H1 (cell line): ENCODE results near the gene NPIPA5. TPM values are rescaled to one million over a fixed set of nuclear protein-coding genes. Genes with fewer than 3 reads are reported as not detected.
A peak's percentile ranks its signal among the peaks of the same experiment; 100 is the strongest.

Source experiments
- CTCF ChIA-PET: fragments of 300-600 bp; sonication (Branson Sonifier 250); formaldehyde crosslinking; loops from one replicate; lab custom pipeline; 2021; ENCODE audit not compliant: partially characterized antibody; lab: Charles Lee
- POLR2A ChIA-PET: fragments of 300-600 bp; sonication (Branson Sonifier 250); formaldehyde crosslinking; loops from one replicate; lab custom pipeline; 2021; ENCODE audit warnings: inconsistent platforms; ENCODE audit not compliant: partially characterized antibody; lab: Charles Lee
- DNase-seq, 2 experiments: peaks; one replicate each; pipeline versions ENCODE4 v3.0.0 to v3.0.0-alpha.2; 2010 to 2022; ENCODE audit warnings: low spot score in 2 of 2, low read depth in 1 of 2, mixed read lengths in 1 of 2
- FAIRE-seq: peaks from 2 replicates; lab custom pipeline; 2011; peaks lifted over from hg19 to GRCh38; lab: Jason Lieb, UNC
- H2AFZ ChIP-seq: 2 replicates; pipeline ENCODE4 v1.8.1; 2012; ENCODE audit warnings: low read length, inconsistent platforms
- H2AK5ac ChIP-seq: 2 replicates; pipeline ENCODE4 v1.6.1; 2013; ENCODE audit warnings: low read depth, low read length
- H2BK120ac ChIP-seq: replicated peaks from 2 replicates; pipeline ENCODE3; 2013; ENCODE audit warnings: low read depth, low read length, inconsistent platforms
- H2BK12ac ChIP-seq: 2 replicates; pipeline ENCODE4 v1.6.1; 2013; ENCODE audit warnings: low read depth, low read length
- H2BK15ac ChIP-seq: 2 replicates; pipeline ENCODE4 v1.6.1; 2013; ENCODE audit warnings: low read length
- H2BK20ac ChIP-seq: 2 replicates; pipeline ENCODE4 v1.6.1; 2013; ENCODE audit warnings: low read length
- H2BK5ac ChIP-seq: 2 replicates; pipeline ENCODE4 v1.6.1; 2013; ENCODE audit warnings: low read depth, low read length
- H3K14ac ChIP-seq: 2 replicates; pipeline ENCODE4 v1.6.1; 2013; ENCODE audit warnings: inconsistent platforms; ENCODE audit not compliant: insufficient read length
- H3K18ac ChIP-seq: 2 replicates; pipeline ENCODE4 v1.6.1; 2013; ENCODE audit warnings: low read length; ENCODE audit errors: extremely low read depth
- H3K23ac ChIP-seq: 2 replicates; pipeline ENCODE4 v1.6.1; 2013; ENCODE audit warnings: inconsistent platforms; ENCODE audit not compliant: insufficient read length
- H3K23me2 ChIP-seq: 2 replicates; pipeline ENCODE4 v1.6.1; 2013; ENCODE audit warnings: low read depth, low read length
- H3K27ac ChIP-seq: 2 replicates; pipeline ENCODE4 v1.6.1; 2011; ENCODE audit warnings: low read depth, low read length, inconsistent platforms
- H3K27me3 ChIP-seq, 4 experiments: replicated peaks in 1 of 4; 1 replicate in 1 of 4; 2 replicates in 3 of 4; pipeline versions ENCODE4 v1.6.1 to v1.8.1; 2011 to 2013; ENCODE audit warnings: low read length in 3 of 4, mild to moderate bottlenecking in 3 of 4, inconsistent platforms in 2 of 4, mixed read lengths in 2 of 4, moderate library complexity in 1 of 4; ENCODE audit not compliant: control insufficient read depth in 3 of 4, insufficient read depth in 3 of 4; ENCODE audit errors: extremely low read depth in 1 of 4
- H3K36me3 ChIP-seq, 4 experiments: 2 replicates each; pipeline versions ENCODE4 v1.6.1 to v1.8.1; 2011 to 2013; ENCODE audit warnings: mild to moderate bottlenecking in 4 of 4, low read length in 3 of 4, moderate library complexity in 2 of 4, control low read depth in 1 of 4, inconsistent platforms in 1 of 4; ENCODE audit not compliant: insufficient read depth in 4 of 4, control insufficient read depth in 2 of 4
- H3K4ac ChIP-seq: replicated peaks from 2 replicates; pipeline ENCODE3; 2013; ENCODE audit warnings: low read length, low read depth, mixed read lengths, inconsistent platforms; ENCODE audit not compliant: insufficient read length
- H3K4me1 ChIP-seq, 4 experiments: replicated peaks in 1 of 4; 1 replicate in 1 of 4; 2 replicates in 3 of 4; pipeline versions ENCODE4 v1.6.1 to v1.8.1; 2011 to 2013; ENCODE audit warnings: low read length in 3 of 4, inconsistent platforms in 2 of 4, mixed read lengths in 1 of 4; ENCODE audit not compliant: insufficient read depth in 4 of 4, control insufficient read depth in 3 of 4
- H3K4me2 ChIP-seq, 2 experiments: 2 replicates each; pipeline versions ENCODE4 v1.6.1 to v1.8.1; 2011 to 2013; ENCODE audit warnings: low read depth in 2 of 2, low read length in 2 of 2, control low read depth in 1 of 2, inconsistent platforms in 1 of 2, mild to moderate bottlenecking in 1 of 2; ENCODE audit not compliant: insufficient read depth in 1 of 2
- H3K4me3 ChIP-seq, 4 experiments: fragments of 200-600, 300-600 bp in 1 of 4; sonication (generic), shearing (Covaris generic), sonication (Bioruptor Twin) in 1 of 4; 2 replicates each; pipeline versions ENCODE4 v1.5.1 to v1.8.1; 2011 to 2016; ENCODE audit warnings: low read length in 4 of 4, low read depth in 3 of 4, control low read depth in 2 of 4, inconsistent platforms in 2 of 4, mild to moderate bottlenecking in 2 of 4, mixed read lengths in 1 of 4, moderate library complexity in 1 of 4; ENCODE audit not compliant: insufficient read depth in 2 of 4; ENCODE audit errors: extremely low read depth in 1 of 4
- H3K56ac ChIP-seq: replicated peaks from 2 replicates; pipeline ENCODE3; 2013; ENCODE audit warnings: low read depth, mild to moderate bottlenecking, mixed read lengths, low read length, inconsistent platforms; ENCODE audit not compliant: insufficient read length
- H3K79me1 ChIP-seq: 2 replicates; pipeline ENCODE4 v1.6.1; 2013; ENCODE audit warnings: low read depth, low read length, control low read depth
- H3K79me2 ChIP-seq, 2 experiments: 2 replicates each; pipeline versions ENCODE4 v1.6.1 to v1.8.1; 2012 to 2013; ENCODE audit warnings: low read length in 2 of 2, mild to moderate bottlenecking in 2 of 2, inconsistent platforms in 1 of 2; ENCODE audit not compliant: insufficient read depth in 2 of 2, control insufficient read depth in 1 of 2
- H3K9ac ChIP-seq, 4 experiments: replicated peaks in 1 of 4; 1 replicate in 1 of 4; 2 replicates in 3 of 4; pipeline versions ENCODE4 v1.6.1 to v1.8.1; 2011 to 2013; ENCODE audit warnings: low read depth in 3 of 4, low read length in 3 of 4, control low read depth in 2 of 4, mild to moderate bottlenecking in 2 of 4, moderate library complexity in 2 of 4, inconsistent platforms in 1 of 4; ENCODE audit errors: extremely low read depth in 1 of 4
- H3K9me3 ChIP-seq, 2 experiments: 2 replicates each; pipeline versions ENCODE4 v1.6.1 to v1.8.1; 2012 to 2013; ENCODE audit warnings: mild to moderate bottlenecking in 2 of 2, moderate library complexity in 2 of 2, control low read depth in 1 of 2, inconsistent platforms in 1 of 2, low read depth in 1 of 2, low read length in 1 of 2, mixed read lengths in 1 of 2; ENCODE audit not compliant: insufficient read depth in 2 of 2
- H4K20me1 ChIP-seq, 2 experiments: replicated peaks in 1 of 2; 2 replicates each; pipeline versions ENCODE3 to v1.8.1; 2011 to 2013; ENCODE audit warnings: inconsistent platforms in 2 of 2, low read length in 2 of 2, mild to moderate bottlenecking in 1 of 2; ENCODE audit not compliant: insufficient read depth in 2 of 2, control insufficient read depth in 1 of 2
- H4K5ac ChIP-seq: 2 replicates; pipeline ENCODE4 v1.6.1; 2013; ENCODE audit warnings: low read length, low read depth, mixed read lengths, inconsistent platforms; ENCODE audit not compliant: insufficient read length
- H4K8ac ChIP-seq: 2 replicates; pipeline ENCODE4 v1.8.0; 2013; ENCODE audit warnings: mild to moderate bottlenecking, moderate library complexity, low read length, inconsistent platforms; ENCODE audit not compliant: insufficient read depth; ENCODE audit errors: extremely low read depth
- H4K91ac ChIP-seq: replicated peaks from 2 replicates; pipeline ENCODE3; 2013; ENCODE audit warnings: low read length, mixed read lengths, inconsistent platforms; ENCODE audit not compliant: insufficient read length
- ASH2L ChIP-seq: fragments of 200-600, 300-600 bp; sonication (generic); IDR thresholded peaks from one replicate; pipeline ENCODE4 v1.7.1; 2017; ENCODE audit warnings: low read length
- BACH1 ChIP-seq: IDR thresholded peaks from 2 replicates; pipeline ENCODE4 v1.6.1; 2012; ENCODE audit warnings: low read length, improper control_type of control experiment
- BCL11A ChIP-seq, 2 experiments: IDR thresholded peaks; one replicate each; pipeline ENCODE4 v1.6.1; 2011; ENCODE audit warnings: low read depth in 2 of 2, low read length in 2 of 2, mild to moderate bottlenecking in 2 of 2
- BRCA1 ChIP-seq: IDR thresholded peaks from 2 replicates; pipeline ENCODE4 v1.6.1; 2012; ENCODE audit warnings: low read depth, low read length, improper control_type of control experiment
- CBX5 ChIP-seq: fragments of 300-800, 300-1000 bp; sonication (generic); IDR thresholded peaks from 2 replicates; pipeline ENCODE4 v1.7.1; 2016; ENCODE audit warnings: antibody characterized with exemption, low read length, low read depth
- CHD1 ChIP-seq: IDR thresholded peaks from 2 replicates; pipeline ENCODE4 v1.6.1; 2012; ENCODE audit warnings: low read depth, low read length, improper control_type of control experiment
- KDM4A ChIP-seq: IDR thresholded peaks from one replicate; pipeline ENCODE4 v1.7.1; 2012; ENCODE audit warnings: low read depth, mild to moderate bottlenecking, moderate library complexity, low read length, inconsistent platforms; ENCODE audit not compliant: severe bottlenecking
- KDM5A ChIP-seq: fragments of 200-600 bp; IDR thresholded peaks from 2 replicates; pipeline ENCODE4 v1.7.1; 2012; ENCODE audit warnings: mild to moderate bottlenecking, low read length, inconsistent platforms, mixed read lengths
- NRF1 ChIP-seq: IDR thresholded peaks from 2 replicates; pipeline ENCODE4 v1.6.1; 2011; ENCODE audit warnings: mild to moderate bottlenecking, low read depth, low read length, improper control_type of control experiment
- POU5F1 ChIP-seq: IDR thresholded peaks from 2 replicates; pipeline ENCODE4 v1.6.1; 2011; ENCODE audit warnings: low read depth, mild to moderate bottlenecking, low read length, moderate library complexity
- SAP30 ChIP-seq: fragments of 300-600 bp; sonication (generic); IDR thresholded peaks from 2 replicates; pipeline ENCODE4 v1.7.1; 2012; ENCODE audit warnings: low read length, moderate library complexity, mild to moderate bottlenecking, inconsistent platforms; ENCODE audit not compliant: insufficient read depth, insufficient replicate concordance
- SIRT6 ChIP-seq: IDR thresholded peaks from one replicate; pipeline ENCODE4 v1.7.1; 2012; ENCODE audit warnings: low read length, inconsistent platforms
- SRF ChIP-seq: IDR thresholded peaks from 2 replicates; pipeline ENCODE4 v1.6.1; 2011; ENCODE audit warnings: mild to moderate bottlenecking, low read depth, low read length, moderate library complexity
- SUZ12 ChIP-seq: fragments of 200-600 bp; sonication (generic); IDR thresholded peaks from 2 replicates; pipeline ENCODE4 v1.6.1; 2012; ENCODE audit warnings: mild to moderate bottlenecking, inconsistent platforms, low read length, moderate library complexity, mixed read lengths
- TBP ChIP-seq: IDR thresholded peaks from 2 replicates; pipeline ENCODE4 v1.6.1; 2011; ENCODE audit warnings: low read depth, low read length, improper control_type of control experiment
- whole genome bisulfite sequencing, 2 experiments: shearing (Covaris generic) in 1 of 2; methylation state at CpG; one replicate each; pipeline versions ENCODE4 v1.1.6 to v1.1.7; 2013 to 2015; ENCODE audit warnings: low lambda C conversion rate in 2 of 2, mixed read lengths in 2 of 2, inconsistent platforms in 1 of 2, low coverage in 1 of 2, missing lambda C conversion rate in 1 of 2; ENCODE audit not compliant: insufficient replicate concordance in 2 of 2, insufficient coverage in 1 of 2, insufficient read length in 1 of 2; ENCODE audit errors: extremely low coverage in 1 of 2, missing lambda C conversion rate in 1 of 2; 5-methylcytosine and 5-hydroxymethylcytosine counted together
- polyA plus RNA-seq, 7 experiments: library from polyadenylated mRNA; depleted of rRNA in 3 of 7; stranded (reverse) in 5 of 7; unstranded in 2 of 7; fragments of >200 nt in 5 of 7; fragments of 200-250 nt in 2 of 7; gene quantifications; 1 replicate in 5 of 7; 2 replicates in 1 of 7; 4 replicates in 1 of 7; pipeline versions ENCODE4 v1.2.1 to v1.2.3, GENCODE V29; 2011 to 2013; ENCODE audit warnings: missing spikeins in 2 of 7, mixed read lengths in 2 of 7
- total RNA-seq: library from RNA; stranded (reverse); fragmentation: NEBNext Ultra II Directional; extraction: Animal tissue kit (Norgen Biotek cat#: 25700); gene quantifications from 2 replicates; pipeline ENCODE4 v1.2.1, GENCODE V29; 2021

The NPIPA5 gene
- total and polyA plus RNA-seq, 2 of the 8 experiments (the other 6 are each of a cell fraction or from before 2014, with no cell fraction given): 0.61 to 4.1 TPM

DNA sequence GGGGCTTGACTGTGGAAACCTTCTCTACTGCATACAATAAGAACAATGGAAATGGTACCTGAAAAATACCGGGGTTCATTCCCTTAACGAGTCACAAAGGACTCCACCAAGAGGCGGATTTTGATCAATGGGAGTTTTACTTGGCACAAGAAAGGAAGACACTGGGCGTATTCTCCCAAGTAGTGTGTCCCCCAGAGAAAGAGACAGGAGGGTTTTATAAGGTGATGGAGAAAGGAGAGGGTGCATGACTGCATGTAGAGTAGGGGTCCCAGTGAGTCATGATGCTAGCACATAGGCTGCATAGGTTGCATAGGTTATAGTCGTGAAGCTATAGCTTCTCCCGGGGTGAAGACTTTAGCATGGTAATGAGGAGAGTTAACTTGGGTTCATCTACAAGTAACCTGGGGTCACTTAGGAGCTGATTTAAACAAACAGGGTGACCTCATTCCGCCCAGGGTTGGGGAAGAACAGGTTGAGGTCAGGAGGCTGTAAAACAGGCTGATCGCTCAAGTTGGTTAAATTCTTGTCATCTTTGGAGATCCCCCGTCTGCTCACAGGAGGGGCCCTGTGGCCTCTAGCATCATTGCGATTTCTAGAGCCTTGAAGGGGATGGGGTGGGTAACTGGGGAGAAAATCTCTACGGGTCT is 19.0 kb upstream of the NPIPA5 start:
- H4K91ac ChIP-seq: no peak overlapping the region
- no peak overlapping the region for H2BK120ac ChIP-seq
- peak overlapping the region in 1 of 4 experiments; percentile 80; a peak in 1 of 8 replicates for H3K4me3 ChIP-seq
- no peak overlapping the region for H3K27ac ChIP-seq
- H3K23ac ChIP-seq: no peak overlapping the region
- H2BK12ac ChIP-seq: no peak overlapping the region
- no peak overlapping the region for H2BK15ac ChIP-seq
- no peaks in the 10 kb centered on the region for H3K36me3 ChIP-seq
- H3K4me2 ChIP-seq: peak overlapping the region; percentile 40 to 72; a peak in 2 of 4 replicates
- H2AFZ ChIP-seq: no peak overlapping the region
- H3K56ac ChIP-seq: no peak overlapping the region
- no peak overlapping the region for H3K14ac ChIP-seq
- H3K23me2 ChIP-seq: peaks cover 5% of the 10 kb centered on the region; the same call in 1 of the 2 replicates
- POLR2A ChIA-PET: no interaction called here
- no peak for DNase-seq
- CTCF ChIA-PET: no interaction called here
- no peak overlapping the region; the same call in 1 of the 2 replicates for H3K18ac ChIP-seq
- FAIRE-seq: no peak
- H3K4ac ChIP-seq: no peak overlapping the region
- peaks cover 0 to 2% of the 10 kb centered on the region in 2 experiments for H4K20me1 ChIP-seq
- H2BK20ac ChIP-seq: no peak overlapping the region
- H4K5ac ChIP-seq: no peak overlapping the region
- H2BK5ac ChIP-seq: no peak overlapping the region
- peaks cover 0 to 7% (median 3%) of the 10 kb centered on the region in 4 experiments; a peak in 3 of 7 replicates for H3K4me1 ChIP-seq
- H3K79me2 ChIP-seq: no peaks in the 10 kb centered on the region
- H3K9ac ChIP-seq: no peak overlapping the region
- no peak overlapping the region for H2AK5ac ChIP-seq
- H4K8ac ChIP-seq: no peak overlapping the region
- H3K9me3 ChIP-seq: no peaks in the 10 kb centered on the region
- no peaks in the 10 kb centered on the region for H3K79me1 ChIP-seq
- WGBS, 2 experiments: 77% methylated on average over 11 of the region's 11 CpGs; no CpG with 5 or more reads in 1 of the 2 experiments
- peaks cover 0 to 2% (median 0%) of the 10 kb centered on the region in 4 experiments; a peak in 1 of 7 replicates for H3K27me3 ChIP-seq
- TF ChIP-seq KDM5A (no peak), CBX5 (no peak), BACH1 (no peak), CHD1 (no peak), ASH2L (no peak), SRF (no peak), SAP30 (no peak), TBP (no peak), SUZ12 (no peak), KDM4A (no peak), SIRT6 (no peak), BRCA1 (no peak), BCL11A (IDR thresholded peaks at IDR 0.05; ENCODE audit: low read depth in 2 of 2, low read length in 2 of 2) (no peak), POU5F1 (no peak), NRF1 (no peak)
